WTC11 (cell line): ENCODE data around the gene RELL1. TPM values are rescaled to one million over a fixed set of nuclear protein-coding genes. Genes with fewer than 3 reads are reported as not detected.

Experiments used
- ATAC-seq: fragments of 200-7000 bp; cut with Tn5 transposase; 2 replicates; pipeline ENCODE4 v1.10.0; 2021; ENCODE audit warnings: mild to moderate bottlenecking, moderate library complexity
- CTCF ChIA-PET: fragments of 300-600 bp; sonication (Branson Sonifier 250); formaldehyde crosslinking; loops from one replicate; lab custom pipeline; 2021; ENCODE audit warnings: antibody characterized with exemption; lab: Charles Lee
- POLR2A ChIA-PET: fragments of 350-600 bp; sonication (Branson Sonifier 250); formaldehyde crosslinking; loops from one replicate; lab custom pipeline; 2021; ENCODE audit warnings: antibody characterized with exemption; lab: Charles Lee
- DNase-seq: peaks from one replicate; pipeline ENCODE4 v3.0.0; 2021; ENCODE audit warnings: low spot score
- H3K27ac Mint-ChIP-seq: 2 replicates; pipeline ENCODE4 v1.8.0; 2021; ENCODE audit warnings: mixed read lengths
- H3K27me3 Mint-ChIP-seq: 2 replicates; pipeline ENCODE4 v1.8.0; 2021; ENCODE audit warnings: low read depth, mild to moderate bottlenecking, moderate library complexity, mixed read lengths
- H3K36me3 Mint-ChIP-seq: 2 replicates; pipeline ENCODE4 v1.8.0; 2021; ENCODE audit warnings: mixed read lengths
- H3K4me1 Mint-ChIP-seq: 2 replicates; pipeline ENCODE4 v1.8.0; 2022; ENCODE audit warnings: mixed read lengths
- H3K4me3 Mint-ChIP-seq: 2 replicates; pipeline ENCODE4 v1.8.0; 2021; ENCODE audit warnings: mild to moderate bottlenecking, moderate library complexity, mixed read lengths
- H3K9me3 Mint-ChIP-seq: 2 replicates; pipeline ENCODE4 v1.8.0; 2021; ENCODE audit warnings: mixed read lengths
- ARID4B ChIP-seq: sonication (generic); formaldehyde crosslinking; IDR thresholded peaks from 2 replicates; pipeline ENCODE4 v1.8.0; 2023; ENCODE audit warnings: missing genetic modification reagents, mild to moderate bottlenecking, borderline replicate concordance
- ATF1 ChIP-seq: sonication (generic); formaldehyde crosslinking; IDR thresholded peaks from 2 replicates; pipeline ENCODE4 v1.8.1; 2023; ENCODE audit warnings: mild to moderate bottlenecking, moderate library complexity, missing genetic modification reagents
- CTCF ChIP-seq: fragments of 200-600 bp; IDR thresholded peaks from 2 replicates; pipeline ENCODE4 v1.8.0; 2022; ENCODE audit warnings: antibody characterized with exemption
- E2F1 ChIP-seq: sonication (generic); formaldehyde crosslinking; IDR thresholded peaks from 2 replicates; pipeline ENCODE4 v1.8.0; 2022; ENCODE audit warnings: mild to moderate bottlenecking, missing genetic modification reagents
- E2F5 ChIP-seq: sonication (generic); formaldehyde crosslinking; IDR thresholded peaks from 2 replicates; pipeline ENCODE4 v1.8.1; 2022; ENCODE audit warnings: mild to moderate bottlenecking, moderate library complexity, missing genetic modification reagents
- ERG ChIP-seq: fragments of 250-450 bp; sonication (Bioruptor Pico); IDR thresholded peaks from 2 replicates; pipeline ENCODE4 v1.8.0; 2021; ENCODE audit warnings: mild to moderate bottlenecking
- MYBL2 ChIP-seq: sonication (generic); formaldehyde crosslinking; IDR thresholded peaks from 2 replicates; pipeline ENCODE4 v1.8.1; 2023; ENCODE audit warnings: mild to moderate bottlenecking, moderate library complexity, missing genetic modification reagents
- NFYB ChIP-seq: sonication (generic); formaldehyde crosslinking; conservative IDR thresholded peaks from 2 replicates; pipeline ENCODE4 v1.8.0; 2022; ENCODE audit warnings: low read depth, missing genetic modification reagents
- NR1H2 ChIP-seq: sonication (generic); formaldehyde crosslinking; IDR thresholded peaks from 2 replicates; pipeline ENCODE4 v1.9.0; 2021; ENCODE audit warnings: mild to moderate bottlenecking, moderate library complexity, missing genetic modification reagents
- NR3C1 ChIP-seq: sonication (generic); formaldehyde crosslinking; conservative IDR thresholded peaks from 2 replicates; pipeline ENCODE4 v1.8.1; 2023; ENCODE audit warnings: low read depth, mild to moderate bottlenecking, missing genetic modification reagents
- OVOL2 ChIP-seq: fragments of 250-450 bp; sonication (Bioruptor Pico); IDR thresholded peaks from 2 replicates; pipeline ENCODE4 v1.9.0; 2021; ENCODE audit warnings: mild to moderate bottlenecking, borderline replicate concordance
- PREB ChIP-seq: sonication (generic); formaldehyde crosslinking; IDR thresholded peaks from 2 replicates; pipeline ENCODE4 v1.8.1; 2022; ENCODE audit warnings: mild to moderate bottlenecking, missing genetic modification reagents, moderate library complexity, borderline replicate concordance
- RELA ChIP-seq: sonication (generic); formaldehyde crosslinking; IDR thresholded peaks from 2 replicates; pipeline ENCODE4 v1.8.1; 2022; ENCODE audit warnings: missing genetic modification reagents, mild to moderate bottlenecking, borderline replicate concordance
- TEAD4 ChIP-seq: sonication (generic); formaldehyde crosslinking; IDR thresholded peaks from 2 replicates; pipeline ENCODE4 v1.8.0; 2022; ENCODE audit warnings: mild to moderate bottlenecking, missing genetic modification reagents
- ZNF121 ChIP-seq: sonication (generic); formaldehyde crosslinking; IDR thresholded peaks from 2 replicates; pipeline ENCODE4 v1.8.0; 2023; ENCODE audit warnings: missing genetic modification reagents
- ZNF232 ChIP-seq: sonication (generic); formaldehyde crosslinking; IDR thresholded peaks from 2 replicates; pipeline ENCODE4 v1.8.0; 2022; ENCODE audit warnings: mild to moderate bottlenecking, missing genetic modification reagents
- total RNA-seq: library from RNA; stranded (reverse); gene quantifications from 3 replicates; pipeline ENCODE4 v1.2.3, GENCODE V29; 2021
- TF ChIP-seq, protein P1 (sequence below): sonication (generic); formaldehyde crosslinking; IDR thresholded peaks from 2 replicates; pipeline ENCODE4 v1.8.1; 2022; ENCODE audit warnings: low read depth, mild to moderate bottlenecking, moderate library complexity, missing genetic modification reagents, borderline replicate concordance
- TF ChIP-seq, protein P2 (sequence below): sonication (generic); formaldehyde crosslinking; IDR thresholded peaks from 2 replicates; pipeline ENCODE4 v1.8.1; 2023; ENCODE audit warnings: mild to moderate bottlenecking, moderate library complexity, missing genetic modification reagents

Gene RELL1
- total RNA-seq, 1 experiment from 2014 or later: 14.4 TPM

- H3K36me3 Mint-ChIP-seq: 0 out of 2 replicates have a peak, but pooled peaks cover 5% of the 10 kb centered on the region
- CTCF ChIA-PET: no interaction called here
- ATAC-seq: no peak
- no peak for DNase-seq
- no peak overlapping the region for H3K4me3 Mint-ChIP-seq
- H3K9me3 Mint-ChIP-seq: no peaks in the 10 kb centered on the region
- POLR2A ChIA-PET: no interaction called here
- no peaks in the 10 kb centered on the region for H3K27me3 Mint-ChIP-seq
- H3K4me1 Mint-ChIP-seq: peaks cover 7% of the 10 kb centered on the region; the same call in 1 of the 2 replicates
- H3K27ac Mint-ChIP-seq: no peak overlapping the region
- TF ChIP-seq MYBL2 (CRISPR knock-in tag): no peak
- no peak for TF ChIP-seq NR1H2 (CRISPR knock-in tag)
- TF ChIP-seq, protein P1, sequence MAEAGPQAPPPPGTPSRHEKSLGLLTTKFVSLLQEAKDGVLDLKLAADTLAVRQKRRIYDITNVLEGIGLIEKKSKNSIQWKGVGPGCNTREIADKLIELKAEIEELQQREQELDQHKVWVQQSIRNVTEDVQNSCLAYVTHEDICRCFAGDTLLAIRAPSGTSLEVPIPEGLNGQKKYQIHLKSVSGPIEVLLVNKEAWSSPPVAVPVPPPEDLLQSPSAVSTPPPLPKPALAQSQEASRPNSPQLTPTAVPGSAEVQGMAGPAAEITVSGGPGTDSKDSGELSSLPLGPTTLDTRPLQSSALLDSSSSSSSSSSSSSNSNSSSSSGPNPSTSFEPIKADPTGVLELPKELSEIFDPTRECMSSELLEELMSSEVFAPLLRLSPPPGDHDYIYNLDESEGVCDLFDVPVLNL (CRISPR knock-in tag): no peak
- no peak for TF ChIP-seq ATF1 (CRISPR knock-in tag)
Observed at GRCh38 chr4:37625499-37625898, 60.7 kb downstream of the RELL1 start.

- no peak overlapping the region for H3K27ac Mint-ChIP-seq
- no peak for DNase-seq
- no peaks in the 10 kb centered on the region for H3K27me3 Mint-ChIP-seq
- H3K36me3 Mint-ChIP-seq: 0 out of 2 replicates have a peak, but pooled peaks cover 5% of the 10 kb centered on the region
- H3K4me1 Mint-ChIP-seq: peaks cover 7% of the 10 kb centered on the region; the same call in 1 of the 2 replicates
- H3K4me3 Mint-ChIP-seq: no peak overlapping the region
- no peak for ATAC-seq
- ChIA-PET POLR2A (no interaction called here), CTCF (no interaction called here)
- H3K9me3 Mint-ChIP-seq: no peaks in the 10 kb centered on the region
- no peak for TF ChIP-seq ARID4B (CRISPR knock-in tag)
- no peak for TF ChIP-seq E2F5 (CRISPR knock-in tag)
- no peak for TF ChIP-seq ZNF232 (CRISPR knock-in tag)
- TF ChIP-seq E2F1: no peak
- no peak for TF ChIP-seq ZNF121 (CRISPR knock-in tag)
- TF ChIP-seq NFYB: no peak
- no peak for TF ChIP-seq CTCF
- TF ChIP-seq TEAD4: no peak
- TF ChIP-seq ERG (CRISPR knock-in tag): no peak
- TF ChIP-seq, protein P1 (CRISPR knock-in tag): no peak
- TF ChIP-seq NR3C1 (CRISPR knock-in tag): no peak
- TF ChIP-seq PREB (CRISPR knock-in tag): no peak
- TF ChIP-seq, protein P2, sequence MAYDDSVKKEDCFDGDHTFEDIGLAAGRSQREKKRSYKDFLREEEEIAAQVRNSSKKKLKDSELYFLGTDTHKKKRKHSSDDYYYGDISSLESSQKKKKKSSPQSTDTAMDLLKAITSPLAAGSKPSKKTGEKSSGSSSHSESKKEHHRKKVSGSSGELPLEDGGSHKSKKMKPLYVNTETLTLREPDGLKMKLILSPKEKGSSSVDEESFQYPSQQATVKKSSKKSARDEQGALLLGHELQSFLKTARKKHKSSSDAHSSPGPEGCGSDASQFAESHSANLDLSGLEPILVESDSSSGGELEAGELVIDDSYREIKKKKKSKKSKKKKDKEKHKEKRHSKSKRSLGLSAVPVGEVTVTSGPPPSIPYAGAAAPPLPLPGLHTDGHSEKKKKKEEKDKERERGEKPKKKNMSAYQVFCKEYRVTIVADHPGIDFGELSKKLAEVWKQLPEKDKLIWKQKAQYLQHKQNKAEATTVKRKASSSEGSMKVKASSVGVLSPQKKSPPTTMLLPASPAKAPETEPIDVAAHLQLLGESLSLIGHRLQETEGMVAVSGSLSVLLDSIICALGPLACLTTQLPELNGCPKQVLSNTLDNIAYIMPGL: no peak
- no peak for TF ChIP-seq RELA (CRISPR knock-in tag)
- no peak for TF ChIP-seq OVOL2
Observed at GRCh38 chr4:37623940-37624339, 62.2 kb downstream of the RELL1 start.
